Neural progenitor cell (in vitro differentiated cells): ENCODE data around the gene CAMK2D.

Experiments used
- EZH2 ChIP-seq: fragments of 200-600 bp; sonication (generic); IDR thresholded peaks from 2 replicates; pipeline ENCODE4 v1.6.1; 2017; ENCODE audit warnings: antibody characterized with exemption, mild to moderate bottlenecking, moderate library complexity
- EZH2phosphoT487 ChIP-seq: fragments of 200-600 bp; sonication (generic); IDR thresholded peaks from 2 replicates; pipeline ENCODE4 v1.6.1; 2017; ENCODE audit warnings: antibody characterized with exemption
- TF ChIP-seq, protein P1 (sequence below): fragments of 200-600 bp; sonication (generic); IDR thresholded peaks from 2 replicates; pipeline ENCODE4 v1.5.1; 2017; ENCODE audit warnings: antibody characterized with exemption, mild to moderate bottlenecking

DNA sequence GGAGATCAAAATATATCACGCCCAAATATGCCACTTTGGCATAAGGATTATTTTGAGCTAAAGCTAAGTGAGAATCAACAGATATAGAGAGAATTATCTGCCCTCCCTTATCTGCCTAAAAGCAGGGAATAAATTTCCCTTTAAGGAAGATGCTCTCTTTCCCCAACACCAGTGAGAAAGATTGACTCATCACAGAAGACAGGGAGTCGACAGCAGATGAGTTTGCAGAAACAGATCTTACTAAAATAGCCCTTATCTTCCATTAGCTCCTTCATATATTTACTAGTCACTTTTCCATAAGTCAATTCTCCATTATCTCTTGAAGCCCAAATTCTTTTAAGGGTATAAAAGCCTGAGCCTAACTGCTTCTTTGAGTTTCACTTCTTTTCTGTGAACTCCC is 156.6 kb downstream of the CAMK2D start:
- TF ChIP-seq EZH2 (no peak), EZH2phosphoT487 (no peak)
- TF ChIP-seq, protein P1, sequence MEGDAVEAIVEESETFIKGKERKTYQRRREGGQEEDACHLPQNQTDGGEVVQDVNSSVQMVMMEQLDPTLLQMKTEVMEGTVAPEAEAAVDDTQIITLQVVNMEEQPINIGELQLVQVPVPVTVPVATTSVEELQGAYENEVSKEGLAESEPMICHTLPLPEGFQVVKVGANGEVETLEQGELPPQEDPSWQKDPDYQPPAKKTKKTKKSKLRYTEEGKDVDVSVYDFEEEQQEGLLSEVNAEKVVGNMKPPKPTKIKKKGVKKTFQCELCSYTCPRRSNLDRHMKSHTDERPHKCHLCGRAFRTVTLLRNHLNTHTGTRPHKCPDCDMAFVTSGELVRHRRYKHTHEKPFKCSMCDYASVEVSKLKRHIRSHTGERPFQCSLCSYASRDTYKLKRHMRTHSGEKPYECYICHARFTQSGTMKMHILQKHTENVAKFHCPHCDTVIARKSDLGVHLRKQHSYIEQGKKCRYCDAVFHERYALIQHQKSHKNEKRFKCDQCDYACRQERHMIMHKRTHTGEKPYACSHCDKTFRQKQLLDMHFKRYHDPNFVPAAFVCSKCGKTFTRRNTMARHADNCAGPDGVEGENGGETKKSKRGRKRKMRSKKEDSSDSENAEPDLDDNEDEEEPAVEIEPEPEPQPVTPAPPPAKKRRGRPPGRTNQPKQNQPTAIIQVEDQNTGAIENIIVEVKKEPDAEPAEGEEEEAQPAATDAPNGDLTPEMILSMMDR: no peak
